H1 (cell line): ENCODE data around the gene AIMP1. TPM values are rescaled to one million over a fixed set of nuclear protein-coding genes. Genes with fewer than 3 reads are reported as not detected.

ENCODE experiments used
- EZH2 ChIP-seq: fragments of 200-600 bp; sonication (generic); IDR thresholded peaks from 2 replicates; pipeline ENCODE4 v1.7.1; 2012; ENCODE audit warnings: low read depth, mild to moderate bottlenecking, moderate library complexity, low read length, inconsistent platforms; ENCODE audit not compliant: severe bottlenecking
- polyA plus RNA-seq, 7 experiments: library from polyadenylated mRNA; depleted of rRNA in 3 of 7; stranded (reverse) in 5 of 7; unstranded in 2 of 7; fragments of >200 nt in 5 of 7; fragments of 200-250 nt in 2 of 7; gene quantifications; 1 replicate in 5 of 7; 2 replicates in 1 of 7; 4 replicates in 1 of 7; pipeline versions ENCODE4 v1.2.1 to v1.2.3, GENCODE V29; 2011 to 2013; ENCODE audit warnings: missing spikeins in 2 of 7, mixed read lengths in 2 of 7
- total RNA-seq: library from RNA; stranded (reverse); fragmentation: NEBNext Ultra II Directional; extraction: Animal tissue kit (Norgen Biotek cat#: 25700); gene quantifications from 2 replicates; pipeline ENCODE4 v1.2.1, GENCODE V29; 2021
- TF ChIP-seq, protein P1 (sequence below): fragments of 300-600 bp; sonication (generic); IDR thresholded peaks from 2 replicates; pipeline ENCODE4 v1.7.1; 2012; ENCODE audit warnings: low read length, moderate library complexity, mild to moderate bottlenecking, inconsistent platforms; ENCODE audit not compliant: insufficient replicate concordance

Gene AIMP1
- total and polyA plus RNA-seq, 2 of the 8 experiments (the other 6 are each of a cell fraction or from before 2014, with no cell fraction given), result 7.9 to 54.6 TPM

DNA sequence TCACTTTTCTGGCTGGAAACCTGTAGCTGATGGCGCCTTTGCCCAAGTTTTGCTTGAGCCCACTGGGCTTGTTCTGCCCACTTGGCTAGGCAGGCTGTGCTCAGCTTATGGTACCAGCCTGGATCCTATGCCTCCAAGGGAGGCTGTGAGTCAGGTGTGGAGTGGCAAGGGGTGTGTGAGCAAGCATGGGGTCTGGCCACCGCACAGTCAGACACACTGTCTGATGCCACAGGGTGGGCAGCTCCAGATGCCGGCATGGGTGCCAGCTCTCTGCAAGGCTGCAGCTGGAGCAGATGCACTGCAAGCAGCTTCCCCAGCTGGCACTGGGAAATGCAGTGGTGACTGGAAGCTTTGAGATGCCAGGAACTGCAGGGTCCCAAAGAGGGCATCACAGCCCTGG is 68.5 kb downstream of the AIMP1 start (continued):
- TF ChIP-seq, protein P1, sequence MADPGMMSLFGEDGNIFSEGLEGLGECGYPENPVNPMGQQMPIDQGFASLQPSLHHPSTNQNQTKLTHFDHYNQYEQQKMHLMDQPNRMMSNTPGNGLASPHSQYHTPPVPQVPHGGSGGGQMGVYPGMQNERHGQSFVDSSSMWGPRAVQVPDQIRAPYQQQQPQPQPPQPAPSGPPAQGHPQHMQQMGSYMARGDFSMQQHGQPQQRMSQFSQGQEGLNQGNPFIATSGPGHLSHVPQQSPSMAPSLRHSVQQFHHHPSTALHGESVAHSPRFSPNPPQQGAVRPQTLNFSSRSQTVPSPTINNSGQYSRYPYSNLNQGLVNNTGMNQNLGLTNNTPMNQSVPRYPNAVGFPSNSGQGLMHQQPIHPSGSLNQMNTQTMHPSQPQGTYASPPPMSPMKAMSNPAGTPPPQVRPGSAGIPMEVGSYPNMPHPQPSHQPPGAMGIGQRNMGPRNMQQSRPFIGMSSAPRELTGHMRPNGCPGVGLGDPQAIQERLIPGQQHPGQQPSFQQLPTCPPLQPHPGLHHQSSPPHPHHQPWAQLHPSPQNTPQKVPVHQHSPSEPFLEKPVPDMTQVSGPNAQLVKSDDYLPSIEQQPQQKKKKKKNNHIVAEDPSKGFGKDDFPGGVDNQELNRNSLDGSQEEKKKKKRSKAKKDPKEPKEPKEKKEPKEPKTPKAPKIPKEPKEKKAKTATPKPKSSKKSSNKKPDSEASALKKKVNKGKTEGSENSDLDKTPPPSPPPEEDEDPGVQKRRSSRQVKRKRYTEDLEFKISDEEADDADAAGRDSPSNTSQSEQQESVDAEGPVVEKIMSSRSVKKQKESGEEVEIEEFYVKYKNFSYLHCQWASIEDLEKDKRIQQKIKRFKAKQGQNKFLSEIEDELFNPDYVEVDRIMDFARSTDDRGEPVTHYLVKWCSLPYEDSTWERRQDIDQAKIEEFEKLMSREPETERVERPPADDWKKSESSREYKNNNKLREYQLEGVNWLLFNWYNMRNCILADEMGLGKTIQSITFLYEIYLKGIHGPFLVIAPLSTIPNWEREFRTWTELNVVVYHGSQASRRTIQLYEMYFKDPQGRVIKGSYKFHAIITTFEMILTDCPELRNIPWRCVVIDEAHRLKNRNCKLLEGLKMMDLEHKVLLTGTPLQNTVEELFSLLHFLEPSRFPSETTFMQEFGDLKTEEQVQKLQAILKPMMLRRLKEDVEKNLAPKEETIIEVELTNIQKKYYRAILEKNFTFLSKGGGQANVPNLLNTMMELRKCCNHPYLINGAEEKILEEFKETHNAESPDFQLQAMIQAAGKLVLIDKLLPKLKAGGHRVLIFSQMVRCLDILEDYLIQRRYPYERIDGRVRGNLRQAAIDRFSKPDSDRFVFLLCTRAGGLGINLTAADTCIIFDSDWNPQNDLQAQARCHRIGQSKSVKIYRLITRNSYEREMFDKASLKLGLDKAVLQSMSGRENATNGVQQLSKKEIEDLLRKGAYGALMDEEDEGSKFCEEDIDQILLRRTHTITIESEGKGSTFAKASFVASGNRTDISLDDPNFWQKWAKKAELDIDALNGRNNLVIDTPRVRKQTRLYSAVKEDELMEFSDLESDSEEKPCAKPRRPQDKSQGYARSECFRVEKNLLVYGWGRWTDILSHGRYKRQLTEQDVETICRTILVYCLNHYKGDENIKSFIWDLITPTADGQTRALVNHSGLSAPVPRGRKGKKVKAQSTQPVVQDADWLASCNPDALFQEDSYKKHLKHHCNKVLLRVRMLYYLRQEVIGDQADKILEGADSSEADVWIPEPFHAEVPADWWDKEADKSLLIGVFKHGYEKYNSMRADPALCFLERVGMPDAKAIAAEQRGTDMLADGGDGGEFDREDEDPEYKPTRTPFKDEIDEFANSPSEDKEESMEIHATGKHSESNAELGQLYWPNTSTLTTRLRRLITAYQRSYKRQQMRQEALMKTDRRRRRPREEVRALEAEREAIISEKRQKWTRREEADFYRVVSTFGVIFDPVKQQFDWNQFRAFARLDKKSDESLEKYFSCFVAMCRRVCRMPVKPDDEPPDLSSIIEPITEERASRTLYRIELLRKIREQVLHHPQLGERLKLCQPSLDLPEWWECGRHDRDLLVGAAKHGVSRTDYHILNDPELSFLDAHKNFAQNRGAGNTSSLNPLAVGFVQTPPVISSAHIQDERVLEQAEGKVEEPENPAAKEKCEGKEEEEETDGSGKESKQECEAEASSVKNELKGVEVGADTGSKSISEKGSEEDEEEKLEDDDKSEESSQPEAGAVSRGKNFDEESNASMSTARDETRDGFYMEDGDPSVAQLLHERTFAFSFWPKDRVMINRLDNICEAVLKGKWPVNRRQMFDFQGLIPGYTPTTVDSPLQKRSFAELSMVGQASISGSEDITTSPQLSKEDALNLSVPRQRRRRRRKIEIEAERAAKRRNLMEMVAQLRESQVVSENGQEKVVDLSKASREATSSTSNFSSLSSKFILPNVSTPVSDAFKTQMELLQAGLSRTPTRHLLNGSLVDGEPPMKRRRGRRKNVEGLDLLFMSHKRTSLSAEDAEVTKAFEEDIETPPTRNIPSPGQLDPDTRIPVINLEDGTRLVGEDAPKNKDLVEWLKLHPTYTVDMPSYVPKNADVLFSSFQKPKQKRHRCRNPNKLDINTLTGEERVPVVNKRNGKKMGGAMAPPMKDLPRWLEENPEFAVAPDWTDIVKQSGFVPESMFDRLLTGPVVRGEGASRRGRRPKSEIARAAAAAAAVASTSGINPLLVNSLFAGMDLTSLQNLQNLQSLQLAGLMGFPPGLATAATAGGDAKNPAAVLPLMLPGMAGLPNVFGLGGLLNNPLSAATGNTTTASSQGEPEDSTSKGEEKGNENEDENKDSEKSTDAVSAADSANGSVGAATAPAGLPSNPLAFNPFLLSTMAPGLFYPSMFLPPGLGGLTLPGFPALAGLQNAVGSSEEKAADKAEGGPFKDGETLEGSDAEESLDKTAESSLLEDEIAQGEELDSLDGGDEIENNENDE, result no peak
- no peak for TF ChIP-seq EZH2
